Neural crest cell (in vitro differentiated cells): ENCODE measurements around the gene UBA7. TPM values are rescaled to one million over a fixed set of nuclear protein-coding genes. Genes with fewer than 3 reads are reported as not detected.

ENCODE experiments used
- DNase-seq: peaks from one replicate; pipeline ENCODE4 v3.0.0; 2021; ENCODE audit warnings: low read depth, mixed read lengths, low spot score
- H3K27ac Mint-ChIP-seq: one replicate; pipeline ENCODE4 v1.8.0; 2021; ENCODE audit warnings: mild to moderate bottlenecking, mixed read lengths; ENCODE audit not compliant: unreplicated experiment
- H3K27me3 Mint-ChIP-seq: 2 replicates; pipeline ENCODE4 v1.8.0; 2021; ENCODE audit warnings: low read depth, mild to moderate bottlenecking, mixed read lengths
- H3K36me3 Mint-ChIP-seq: 2 replicates; pipeline ENCODE4 v1.8.0; 2021; ENCODE audit warnings: low read depth, mild to moderate bottlenecking, mixed read lengths
- H3K4me1 Mint-ChIP-seq: 2 replicates; pipeline ENCODE4 v1.8.0; 2021; ENCODE audit warnings: mixed read lengths
- H3K4me3 Mint-ChIP-seq: one replicate; pipeline ENCODE4 v1.8.0; 2021; ENCODE audit warnings: mild to moderate bottlenecking, mixed read lengths
- H3K9me3 Mint-ChIP-seq: 2 replicates; pipeline ENCODE4 v1.8.0; 2021; ENCODE audit warnings: mixed read lengths
- total RNA-seq: library from RNA; stranded (reverse); gene quantifications from 2 replicates; pipeline ENCODE4 v1.2.1, GENCODE V29; 2021
- TF ChIP-seq, protein P1 (sequence below): fragments of 200-600 bp; sonication (generic); conservative IDR thresholded peaks from 2 replicates; pipeline ENCODE4 v1.5.0; 2021; ENCODE audit warnings: antibody characterized with exemption, mild to moderate bottlenecking

The UBA7 gene
- total RNA-seq, 1 donor from 2014 or later, result 6.0 TPM

DNA sequence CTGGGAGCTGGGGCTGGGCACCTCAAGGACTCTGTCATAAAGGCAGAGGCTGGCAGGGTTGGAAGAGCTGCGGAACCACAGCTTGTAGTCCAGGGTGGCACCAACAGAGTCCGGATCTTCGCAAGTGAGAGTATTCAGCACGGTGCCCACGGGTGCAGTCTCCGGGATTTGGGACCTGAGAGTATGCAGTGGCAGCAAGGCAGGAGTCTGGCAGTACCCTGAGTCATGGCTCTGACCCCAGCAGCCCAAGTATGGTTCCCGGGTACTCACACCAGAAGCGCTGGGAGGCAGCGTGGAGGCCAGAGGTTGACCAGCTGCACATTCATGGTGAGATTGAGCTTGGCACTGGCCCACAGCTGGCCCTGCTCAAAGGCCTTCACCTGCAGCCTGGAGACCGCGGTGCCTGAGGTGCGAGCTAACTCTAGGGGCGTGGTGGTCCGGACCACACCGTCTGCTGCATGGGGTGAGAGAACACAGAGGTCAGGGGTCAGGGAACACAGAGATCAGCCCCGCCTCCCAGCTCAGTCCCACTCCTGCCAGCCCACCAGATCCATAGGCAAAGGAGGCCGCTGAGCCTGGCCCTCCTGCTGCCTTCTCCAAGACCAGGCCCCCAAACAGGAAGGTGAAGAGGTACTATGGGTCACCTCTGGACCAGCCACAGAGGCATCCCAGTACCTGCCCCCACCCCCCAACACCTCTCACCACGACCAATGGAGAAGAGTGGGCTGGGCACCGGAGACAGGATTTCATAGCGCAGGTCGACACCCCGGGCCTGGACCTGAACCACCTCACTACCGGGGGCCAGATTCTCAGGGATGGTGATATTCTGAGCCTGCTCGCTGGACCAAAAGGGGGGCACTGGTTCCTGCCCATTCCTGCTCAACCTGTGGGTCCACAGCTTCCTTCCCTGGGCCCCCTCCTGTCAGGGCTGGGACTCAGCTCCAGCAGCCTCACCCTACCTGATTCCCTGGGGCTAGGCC, 18.5 kb downstream of the UBA7 start:
- no peak overlapping the region for H3K27ac Mint-ChIP-seq
- H3K9me3 Mint-ChIP-seq, result no peaks in the 10 kb centered on the region
- TF ChIP-seq, protein P1, sequence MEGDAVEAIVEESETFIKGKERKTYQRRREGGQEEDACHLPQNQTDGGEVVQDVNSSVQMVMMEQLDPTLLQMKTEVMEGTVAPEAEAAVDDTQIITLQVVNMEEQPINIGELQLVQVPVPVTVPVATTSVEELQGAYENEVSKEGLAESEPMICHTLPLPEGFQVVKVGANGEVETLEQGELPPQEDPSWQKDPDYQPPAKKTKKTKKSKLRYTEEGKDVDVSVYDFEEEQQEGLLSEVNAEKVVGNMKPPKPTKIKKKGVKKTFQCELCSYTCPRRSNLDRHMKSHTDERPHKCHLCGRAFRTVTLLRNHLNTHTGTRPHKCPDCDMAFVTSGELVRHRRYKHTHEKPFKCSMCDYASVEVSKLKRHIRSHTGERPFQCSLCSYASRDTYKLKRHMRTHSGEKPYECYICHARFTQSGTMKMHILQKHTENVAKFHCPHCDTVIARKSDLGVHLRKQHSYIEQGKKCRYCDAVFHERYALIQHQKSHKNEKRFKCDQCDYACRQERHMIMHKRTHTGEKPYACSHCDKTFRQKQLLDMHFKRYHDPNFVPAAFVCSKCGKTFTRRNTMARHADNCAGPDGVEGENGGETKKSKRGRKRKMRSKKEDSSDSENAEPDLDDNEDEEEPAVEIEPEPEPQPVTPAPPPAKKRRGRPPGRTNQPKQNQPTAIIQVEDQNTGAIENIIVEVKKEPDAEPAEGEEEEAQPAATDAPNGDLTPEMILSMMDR, result no peak
- H3K4me1 Mint-ChIP-seq, result peaks cover 8% of the 10 kb centered on the region
- H3K27me3 Mint-ChIP-seq, result no peaks in the 10 kb centered on the region
- H3K36me3 Mint-ChIP-seq, result no peaks in the 10 kb centered on the region
- DNase-seq, result no peak
- no peak overlapping the region for H3K4me3 Mint-ChIP-seq

DNA sequence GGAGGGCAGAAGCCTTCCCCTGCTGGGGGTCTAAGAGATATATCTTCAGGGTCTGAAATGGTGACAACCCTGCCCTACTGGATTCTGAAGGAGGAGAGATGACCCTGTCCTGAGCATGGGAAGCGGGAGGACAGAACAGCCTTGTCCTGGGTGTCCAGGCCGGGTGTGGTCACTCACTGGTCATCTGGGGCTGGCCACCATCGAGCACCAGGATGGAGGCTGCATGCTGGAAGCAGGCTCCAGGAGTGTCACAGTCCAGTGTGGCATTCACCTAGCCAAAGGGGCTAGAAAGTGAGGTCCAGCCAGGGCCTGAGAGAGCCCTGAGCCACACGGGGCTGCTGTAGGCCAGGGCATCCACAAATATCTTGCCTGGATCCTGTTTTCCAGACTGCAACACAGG, 19.3 kb downstream of the UBA7 start:
- no peaks in the 10 kb centered on the region for H3K36me3 Mint-ChIP-seq
- peaks cover 15% of the 10 kb centered on the region for H3K4me1 Mint-ChIP-seq
- no peaks in the 10 kb centered on the region for H3K9me3 Mint-ChIP-seq
- TF ChIP-seq, protein P1, result no peak
- H3K27me3 Mint-ChIP-seq, result no peaks in the 10 kb centered on the region
- H3K4me3 Mint-ChIP-seq, result no peak overlapping the region
- no peak for DNase-seq
- no peak overlapping the region for H3K27ac Mint-ChIP-seq

GRCh38 chr3:49793486-49794085, 20.2 kb downstream of the UBA7 start:
- Mint-ChIP-seq H3K27ac (no peak overlapping the region), H3K4me3 (no peak overlapping the region), H3K4me1 (peaks cover 15% of the 10 kb centered on the region), H3K36me3 (no peaks in the 10 kb centered on the region), H3K9me3 (no peaks in the 10 kb centered on the region), H3K27me3 (no peaks in the 10 kb centered on the region)
- TF ChIP-seq, protein P1, result no peak
- DNase-seq, result no peak

DNA sequence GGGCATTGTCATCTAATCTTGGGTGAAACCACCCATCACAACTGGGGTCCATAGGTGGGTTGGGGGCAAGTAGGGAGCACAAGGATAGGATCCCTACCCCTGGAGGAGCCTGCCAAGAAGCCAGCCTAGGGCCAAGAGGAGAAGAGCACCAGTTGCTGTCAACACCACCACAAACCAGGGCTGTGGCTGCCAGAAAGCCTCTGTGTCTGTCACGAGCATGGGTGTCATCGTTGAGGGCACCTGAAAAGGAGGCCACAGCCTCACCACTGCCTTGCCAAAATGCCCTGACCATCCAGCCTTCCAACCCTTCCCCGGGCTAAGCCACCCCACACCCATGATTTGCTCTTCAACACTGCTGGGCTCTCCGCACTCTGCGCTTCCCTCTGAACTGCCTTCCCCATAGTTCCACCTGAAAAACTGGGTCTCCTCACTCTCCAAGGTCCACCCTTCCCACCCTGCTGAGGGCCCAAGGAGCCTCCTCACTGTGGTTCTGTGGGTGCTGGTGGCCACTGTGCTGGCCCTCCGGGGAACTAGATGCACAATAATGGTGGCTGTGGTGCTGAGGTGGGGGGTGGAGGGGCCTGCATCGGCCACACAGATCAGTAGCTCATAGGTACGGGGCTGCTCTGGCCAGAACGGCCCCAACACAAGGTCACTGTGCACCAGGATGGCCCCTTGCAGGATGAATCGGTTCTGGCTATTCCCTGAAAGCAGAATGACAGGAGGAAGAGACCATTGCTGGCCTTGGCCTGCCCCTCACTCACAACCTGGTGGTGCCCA, 21.2 kb downstream of the UBA7 start:
- peaks cover 15% of the 10 kb centered on the region for H3K4me1 Mint-ChIP-seq
- DNase-seq, result no peak
- H3K27ac Mint-ChIP-seq, result no peak overlapping the region
- H3K4me3 Mint-ChIP-seq, result no peak overlapping the region
- no peaks in the 10 kb centered on the region for H3K27me3 Mint-ChIP-seq
- TF ChIP-seq, protein P1, result no peak
- no peaks in the 10 kb centered on the region for H3K9me3 Mint-ChIP-seq
- no peaks in the 10 kb centered on the region for H3K36me3 Mint-ChIP-seq

DNA sequence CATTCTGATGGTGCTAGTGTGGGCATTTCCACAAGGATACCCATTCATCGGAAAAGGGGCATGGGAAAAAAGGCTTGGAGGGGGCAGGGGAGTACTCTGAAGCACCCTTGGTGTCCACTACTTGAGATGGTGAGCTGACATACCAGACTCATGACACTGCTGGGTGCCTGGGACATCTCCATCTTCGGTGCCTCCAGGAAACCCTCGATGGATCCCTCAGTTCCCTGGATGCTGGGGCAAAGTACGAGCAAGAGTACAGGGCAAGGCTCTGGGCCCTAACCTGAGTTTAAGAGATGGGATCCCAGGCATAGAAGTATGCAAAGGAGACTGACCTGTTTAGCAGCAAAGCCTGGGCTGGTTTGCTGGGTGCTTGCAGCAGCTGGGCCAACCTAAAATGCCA, 22.2 kb downstream of the UBA7 start:
- peaks cover 21% of the 10 kb centered on the region for H3K4me1 Mint-ChIP-seq
- H3K4me3 Mint-ChIP-seq, result no peak overlapping the region
- DNase-seq, result no peak
- H3K27ac Mint-ChIP-seq, result no peak overlapping the region
- no peaks in the 10 kb centered on the region for H3K9me3 Mint-ChIP-seq
- TF ChIP-seq, protein P1, result no peak
- no peaks in the 10 kb centered on the region for H3K27me3 Mint-ChIP-seq
- H3K36me3 Mint-ChIP-seq, result no peaks in the 10 kb centered on the region
